Measurements from ENCODE around the gene FGG.

Gene FGG

GRCh38 chr4:154640999-154641398 lies 28.5 kb upstream of the FGG start:
- H3K27ac ChIP-seq, result no peak overlapping the region
- intact Hi-C loops (cut with DNase I; ENCODE audit: low total_unique reads), result no loop called here
- H3K4me1 ChIP-seq, result no peaks in the 10 kb centered on the region
- no peak for DNase-seq
- H3K36me3 ChIP-seq, result no peaks in the 10 kb centered on the region
- TF ChIP-seq CTCF (IDR thresholded peaks at IDR 0.05), result no peak
- no peaks in the 10 kb centered on the region for H3K27me3 ChIP-seq
- no peaks in the 10 kb centered on the region for H3K9me3 ChIP-seq
- no peak overlapping the region for H3K4me3 ChIP-seq

GRCh38 chr4:154634058-154634457 lies 21.6 kb upstream of the FGG start:
- no peak for DNase-seq
- intact Hi-C loops (cut with DNase I; ENCODE audit: low total_unique reads), result no loop called here
- Histone ChIP-seq H3K27me3 (no peaks in the 10 kb centered on the region), H3K36me3 (no peaks in the 10 kb centered on the region), H3K4me1 (no peaks in the 10 kb centered on the region), H3K9me3 (no peaks in the 10 kb centered on the region), H3K27ac (no peak overlapping the region), H3K4me3 (no peak overlapping the region)
- TF ChIP-seq CTCF (IDR thresholded peaks at IDR 0.05), result no peak

GRCh38 chr4:154631828-154632227 lies 19.4 kb upstream of the FGG start:
- intact Hi-C loops (cut with DNase I; ENCODE audit: low total_unique reads), result no loop called here
- no peaks in the 10 kb centered on the region for H3K27me3 ChIP-seq
- H3K9me3 ChIP-seq, result no peaks in the 10 kb centered on the region
- H3K27ac ChIP-seq, result no peak overlapping the region
- TF ChIP-seq CTCF (IDR thresholded peaks at IDR 0.05), result no peak
- DNase-seq, result no peak
- no peaks in the 10 kb centered on the region for H3K36me3 ChIP-seq
- no peak overlapping the region for H3K4me3 ChIP-seq
- H3K4me1 ChIP-seq, result peaks cover 0 to 8% (median 7%) of the 10 kb centered on the region in 4 donors

- Histone ChIP-seq H3K4me3 (no peak overlapping the region), H3K4me1 (peaks cover 0 to 12% (median 10%) of the 10 kb centered on the region in 4 donors), H3K27ac (no peak overlapping the region), H3K27me3 (no peaks in the 10 kb centered on the region), H3K9me3 (no peaks in the 10 kb centered on the region), H3K36me3 (no peaks in the 10 kb centered on the region)
- DNase-seq, result no peak
- intact Hi-C loops (cut with DNase I; ENCODE audit: low total_unique reads), result no loop called here
- no peak for TF ChIP-seq CTCF (IDR thresholded peaks at IDR 0.05)
These were observed 17.9 kb upstream of the FGG start for GRCh38 chr4:154630324-154630723.

GRCh38 chr4:154626793-154627484 lies 14.5 kb upstream of the FGG start:
- Histone ChIP-seq H3K4me3 (peak overlapping the region; percentile 36 to 53), H3K4me1 (peaks cover 0 to 12% (median 10%) of the 10 kb centered on the region in 4 donors), H3K27ac (no peak overlapping the region), H3K27me3 (no peaks in the 10 kb centered on the region), H3K36me3 (no peaks in the 10 kb centered on the region), H3K9me3 (no peaks in the 10 kb centered on the region)
- peak in 1 of 2 experiments; percentile 34 for TF ChIP-seq CTCF (IDR thresholded peaks at IDR 0.05)
- no peak for DNase-seq
- intact Hi-C loops (cut with DNase I; ENCODE audit: low total_unique reads), result no loop called here

All from tibial artery (tissue), 4 donors.